RPMI8226 (cell line): ENCODE results near the gene SPDEF.

Source experiments
- DNase-seq: peaks from one replicate; pipeline ENCODE4 v3.0.0-alpha.2; 2015

The SPDEF gene

DNA sequence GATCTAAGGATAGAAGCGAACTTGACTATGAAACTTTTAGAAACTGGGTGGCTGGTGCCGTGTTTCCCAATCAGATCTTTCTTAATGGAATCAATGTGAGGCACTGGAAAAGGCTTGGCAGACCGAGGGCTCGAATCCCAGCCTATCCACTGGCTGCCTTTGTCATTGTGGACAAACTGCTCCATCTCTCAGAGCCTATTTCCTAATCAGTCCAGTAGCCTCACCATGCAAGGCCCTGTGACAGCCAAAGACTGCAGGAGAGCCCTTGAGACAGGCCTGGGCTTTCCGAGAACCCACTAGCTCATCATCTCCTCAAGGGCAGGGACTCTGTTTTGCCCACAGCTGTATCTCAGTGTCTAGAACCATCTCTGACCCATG is 43.4 kb downstream of the SPDEF start:
- DNase-seq: no peak

DNA sequence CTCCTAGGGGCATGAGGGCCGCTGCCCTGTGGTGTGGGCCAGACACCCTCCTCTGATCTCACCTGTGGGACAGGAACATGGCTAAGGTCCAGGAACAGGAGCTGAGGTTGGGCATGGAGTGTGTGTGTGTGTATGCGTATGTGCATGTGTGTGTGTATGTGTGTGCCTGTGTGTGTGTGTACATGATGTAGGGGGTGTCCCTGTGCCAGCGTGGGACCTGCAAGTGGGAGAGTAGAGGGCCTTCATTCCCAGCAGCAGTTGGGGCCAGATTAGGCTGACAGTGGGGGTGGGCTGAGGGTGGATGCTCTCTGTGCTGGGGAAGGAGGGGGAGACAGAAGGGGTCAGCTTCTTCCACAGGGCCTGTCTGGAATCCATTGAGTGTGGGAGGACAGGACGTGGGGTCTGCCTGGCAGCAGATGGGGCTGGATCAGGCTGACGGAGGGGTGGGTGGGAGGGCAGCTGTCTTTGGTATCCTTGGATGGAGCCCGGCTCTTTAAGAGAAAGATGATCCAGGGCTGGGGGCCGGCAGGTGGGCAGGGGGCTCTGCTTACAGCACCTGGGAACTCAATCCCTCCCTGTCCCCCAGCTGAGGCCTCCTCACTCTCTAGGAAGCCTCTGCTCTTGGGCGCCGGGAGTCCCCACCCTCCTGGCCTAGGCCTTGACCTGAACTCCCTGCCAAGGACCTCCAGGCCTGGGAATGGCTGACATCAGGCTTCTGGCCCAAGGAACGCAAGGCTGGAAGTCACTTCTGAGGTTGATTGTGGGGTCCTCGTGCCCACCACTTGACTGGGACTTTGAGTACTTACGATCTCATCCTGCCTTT is 44.0 kb downstream of the SPDEF start:
- no peak for DNase-seq

DNA sequence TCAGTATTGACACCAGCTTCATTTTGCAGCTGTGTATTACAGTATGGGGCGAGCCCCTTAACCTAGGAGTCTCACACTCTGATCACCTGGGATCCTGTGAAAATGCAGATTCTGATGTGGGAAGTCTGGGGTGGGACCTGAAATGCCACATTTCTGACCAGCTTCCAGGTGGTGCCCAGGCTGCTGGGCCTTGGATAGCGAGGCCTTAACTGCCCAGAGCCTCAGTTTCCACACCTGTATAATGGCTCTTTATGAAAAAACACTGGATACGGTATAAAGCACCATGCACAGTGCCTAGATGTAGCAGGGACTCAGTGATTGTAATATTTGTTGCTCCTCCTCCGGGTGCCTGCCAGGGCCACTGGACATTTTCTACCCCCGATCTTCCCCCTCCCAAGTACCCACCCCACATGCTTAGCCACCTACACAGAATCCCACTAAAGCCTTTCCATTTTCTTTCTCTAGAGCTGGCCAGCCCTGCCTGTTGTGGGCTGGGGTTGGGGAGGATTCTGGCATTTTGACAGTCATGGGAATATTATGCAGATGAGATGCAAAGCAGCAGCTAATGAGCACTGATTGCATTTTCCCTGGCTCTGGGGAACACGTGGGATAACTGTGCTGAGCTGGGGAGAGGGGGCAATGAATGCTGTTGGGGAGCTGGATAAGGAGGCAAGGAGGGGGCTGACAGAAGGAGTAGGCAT is 44.8 kb downstream of the SPDEF start:
- no peak for DNase-seq

DNA sequence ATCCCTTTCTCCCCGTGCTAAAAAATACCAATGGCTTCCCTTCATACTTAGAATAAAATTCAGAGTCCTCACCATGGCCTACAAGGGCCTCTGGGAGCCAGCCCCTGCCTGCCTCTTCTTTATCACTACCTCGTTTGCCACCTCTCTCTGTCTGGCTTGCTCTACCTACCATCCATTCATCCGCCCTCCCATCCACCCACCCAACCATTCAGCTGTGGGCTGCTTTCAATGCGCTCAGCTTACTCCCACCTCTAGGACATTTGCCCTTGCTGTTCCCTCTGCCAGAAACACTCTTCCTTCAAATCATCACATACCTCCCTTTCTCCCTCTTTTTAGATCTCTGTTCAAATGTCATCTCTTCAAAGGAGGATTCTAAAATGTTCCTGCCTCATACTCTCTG is 45.8 kb downstream of the SPDEF start:
- DNase-seq: no peak

DNA sequence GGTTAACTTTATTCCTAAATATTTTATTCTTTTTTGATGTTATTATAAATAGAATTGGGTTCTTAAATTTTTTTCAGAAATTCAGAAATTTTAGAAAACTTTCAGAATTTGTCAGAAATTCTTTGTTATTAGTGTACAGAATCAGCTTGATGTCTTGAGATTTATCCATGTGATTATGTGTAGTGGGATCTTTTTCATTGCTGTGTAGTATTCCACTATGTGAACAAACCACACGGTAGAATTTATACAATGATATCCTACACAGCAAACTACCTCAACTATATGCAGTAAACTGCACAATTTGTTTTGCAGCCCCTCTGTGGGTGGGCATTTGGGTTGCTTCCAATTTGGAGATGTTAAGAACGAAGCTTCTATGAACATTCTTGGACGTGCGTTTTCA is 46.3 kb downstream of the SPDEF start:
- DNase-seq: no peak

DNA sequence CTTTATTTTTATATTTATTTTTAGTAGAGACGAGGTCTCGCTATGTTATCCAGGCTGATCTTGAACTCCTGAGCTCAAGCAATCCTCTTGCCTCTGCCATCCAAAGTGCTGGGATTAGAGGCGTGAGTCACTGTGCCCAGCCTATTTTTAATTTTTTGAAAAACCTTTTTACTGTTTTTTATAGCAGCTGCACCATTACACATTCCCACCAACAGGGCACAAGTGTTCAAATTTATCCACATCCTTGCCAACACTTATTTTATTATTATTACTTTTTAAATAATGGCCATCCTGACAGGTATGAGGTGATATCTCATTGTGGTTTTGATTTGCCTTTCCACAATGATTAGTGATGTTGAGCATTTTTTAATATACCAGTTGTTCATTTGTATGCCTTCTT is 47.7 kb downstream of the SPDEF start:
- no peak for DNase-seq

DNA sequence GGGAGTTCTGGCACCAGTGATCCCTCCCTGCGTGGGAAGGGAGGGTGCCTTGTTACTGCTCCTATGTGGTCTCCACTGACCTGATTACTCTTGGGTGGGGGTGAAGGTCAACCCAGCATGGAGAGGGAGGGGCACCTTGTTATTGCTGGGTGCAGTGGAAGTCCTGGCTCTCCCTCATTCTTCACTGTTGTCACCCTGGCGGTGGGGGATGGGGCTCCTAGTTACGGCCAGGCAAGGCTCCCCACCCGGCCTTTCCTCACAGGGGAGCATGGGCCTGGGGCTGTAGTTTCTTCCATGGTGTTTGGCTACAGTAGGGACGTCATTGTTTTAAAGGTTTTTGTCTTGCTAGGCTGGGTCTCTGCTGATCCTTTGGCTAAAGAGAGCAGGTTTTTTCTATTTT is 49.4 kb downstream of the SPDEF start:
- DNase-seq: no peak

DNA sequence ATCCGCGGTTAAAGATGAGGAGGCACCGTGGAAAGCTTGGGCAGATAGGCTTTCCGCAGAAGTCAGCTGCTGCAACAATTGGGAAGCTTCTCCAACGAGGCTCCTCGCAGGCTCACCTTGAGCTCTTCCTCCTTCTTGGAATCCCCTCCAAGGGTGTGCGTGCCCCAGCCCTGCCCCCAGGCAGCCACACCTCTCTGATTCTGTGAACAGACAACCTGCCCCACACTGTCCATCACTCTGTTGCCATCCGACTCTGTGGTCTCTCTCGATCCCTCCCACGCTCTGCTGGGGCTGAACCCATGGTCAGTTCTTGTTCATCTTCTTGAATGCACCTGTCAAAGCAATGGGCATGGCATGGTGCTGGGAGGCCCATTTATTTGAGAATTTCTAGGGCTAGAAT is 58.7 kb downstream of the SPDEF start:
- no peak for DNase-seq

DNA sequence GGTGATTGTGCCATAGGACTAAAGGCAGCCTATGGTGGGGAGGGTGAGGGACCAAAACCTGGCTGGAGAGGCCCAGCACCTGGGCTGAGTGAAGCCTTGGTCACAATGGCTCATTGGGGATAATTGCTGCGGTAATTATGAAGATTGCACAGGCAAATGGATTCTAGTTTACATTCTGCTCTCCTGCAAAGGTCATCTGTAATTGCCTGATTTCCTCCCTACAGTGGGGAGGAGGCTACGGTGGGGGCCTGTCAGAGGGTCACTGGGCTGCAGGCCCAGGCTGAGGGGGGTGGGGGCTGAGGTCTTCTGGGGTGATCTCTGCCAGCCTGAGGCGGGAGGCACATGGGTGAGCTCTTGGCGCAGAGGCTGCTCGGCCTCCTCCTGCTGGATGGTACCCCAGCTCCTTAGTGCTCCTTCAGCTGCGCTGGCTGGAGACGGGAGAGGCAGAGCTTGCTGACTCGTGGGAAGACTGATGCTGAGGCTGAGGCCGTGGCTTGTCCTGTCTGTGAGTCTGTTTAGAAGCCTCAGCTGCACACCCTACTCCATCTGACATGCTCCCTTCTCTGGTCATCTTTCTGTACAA is 59.9 kb downstream of the SPDEF start:
- DNase-seq: no peak

DNA sequence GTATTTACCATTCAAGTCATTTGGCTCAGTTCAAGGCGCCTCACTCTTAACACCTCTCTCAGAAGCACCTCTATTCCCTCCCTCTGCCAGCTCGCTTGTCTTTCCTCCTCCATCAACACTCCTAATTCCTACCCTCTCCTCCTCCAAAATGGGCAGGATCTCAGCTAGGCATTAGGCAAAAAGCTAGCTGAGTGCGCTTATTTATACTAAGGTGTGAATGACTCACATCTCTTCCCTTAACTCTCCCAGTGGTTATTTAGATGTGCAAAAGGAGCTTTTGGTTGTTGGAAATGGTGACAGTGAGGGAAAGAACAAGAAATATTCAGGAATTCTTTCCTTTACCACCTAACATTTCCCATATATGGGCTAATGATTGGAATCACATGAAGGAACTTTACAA is 61.2 kb downstream of the SPDEF start:
- no peak for DNase-seq

DNA sequence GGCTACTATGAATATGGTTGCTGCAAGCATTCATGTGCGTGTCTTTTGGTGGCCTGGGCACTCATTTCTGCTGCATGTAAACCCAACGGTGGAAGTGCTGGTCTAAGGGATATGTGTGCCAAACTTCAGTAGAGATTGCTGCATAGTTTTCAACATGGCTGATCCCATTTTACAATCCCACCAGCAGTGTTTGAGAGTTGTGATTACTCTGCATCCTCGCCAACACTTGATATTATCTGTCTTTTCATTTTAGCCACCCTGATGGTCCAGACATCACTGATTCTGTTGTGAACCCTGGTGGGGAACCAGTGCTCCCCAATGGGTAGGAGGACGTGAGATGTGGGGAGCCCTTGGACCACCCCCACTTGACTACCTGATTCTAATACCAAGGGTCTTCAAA is 62.8 kb downstream of the SPDEF start:
- no peak for DNase-seq

DNA sequence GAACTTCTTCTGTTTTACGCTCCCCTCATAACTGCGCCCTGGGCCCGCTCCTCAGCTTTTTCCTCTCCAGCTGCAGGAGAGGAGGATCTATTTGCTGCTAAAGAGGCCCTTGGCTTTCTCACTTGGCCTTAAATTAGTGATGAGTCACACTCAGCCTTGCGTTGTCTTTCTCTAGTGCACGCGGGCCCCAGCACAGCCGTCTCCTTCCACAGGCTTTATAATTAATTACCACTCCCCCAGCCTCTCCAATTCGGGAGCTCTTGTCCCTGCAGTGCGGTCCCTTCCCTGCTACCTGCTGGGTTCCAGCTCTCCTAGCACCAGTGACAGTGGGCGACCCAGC is 65.1 kb downstream of the SPDEF start:
- DNase-seq: no peak

DNA sequence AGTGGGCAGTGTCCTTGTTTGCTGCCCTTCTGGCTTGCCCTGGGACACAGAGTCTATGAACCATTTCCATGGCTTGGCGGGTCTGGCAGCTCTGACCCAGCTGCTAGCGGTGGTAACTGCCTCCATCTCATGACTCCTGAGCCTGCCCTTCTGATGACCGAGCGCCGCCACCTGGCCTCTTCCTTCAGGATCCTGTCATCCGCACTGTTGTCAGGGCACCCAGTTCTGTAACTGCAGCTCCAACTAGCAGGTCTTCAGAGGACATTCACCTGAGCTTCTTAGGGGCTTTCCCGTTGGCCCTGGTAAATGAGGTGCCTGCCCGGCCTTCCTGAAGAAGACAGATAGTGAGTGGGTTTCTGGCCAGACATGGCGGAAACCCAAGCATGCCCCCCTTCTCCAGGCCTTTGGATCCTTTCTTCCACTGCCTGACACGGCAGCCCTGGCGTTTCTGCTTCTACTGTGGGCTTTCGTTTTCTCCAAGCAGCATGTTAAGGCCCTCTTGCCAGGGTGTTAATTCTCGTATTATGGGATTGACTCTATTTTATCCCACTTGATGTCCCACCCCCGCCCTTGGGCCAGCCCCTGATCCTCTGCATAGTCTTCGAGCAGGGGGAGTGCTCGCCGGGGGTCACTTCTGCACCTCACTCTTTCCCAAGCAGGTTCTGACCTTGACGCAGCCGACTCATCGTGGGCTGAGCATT is 65.6 kb downstream of the SPDEF start:
- DNase-seq: no peak

DNA sequence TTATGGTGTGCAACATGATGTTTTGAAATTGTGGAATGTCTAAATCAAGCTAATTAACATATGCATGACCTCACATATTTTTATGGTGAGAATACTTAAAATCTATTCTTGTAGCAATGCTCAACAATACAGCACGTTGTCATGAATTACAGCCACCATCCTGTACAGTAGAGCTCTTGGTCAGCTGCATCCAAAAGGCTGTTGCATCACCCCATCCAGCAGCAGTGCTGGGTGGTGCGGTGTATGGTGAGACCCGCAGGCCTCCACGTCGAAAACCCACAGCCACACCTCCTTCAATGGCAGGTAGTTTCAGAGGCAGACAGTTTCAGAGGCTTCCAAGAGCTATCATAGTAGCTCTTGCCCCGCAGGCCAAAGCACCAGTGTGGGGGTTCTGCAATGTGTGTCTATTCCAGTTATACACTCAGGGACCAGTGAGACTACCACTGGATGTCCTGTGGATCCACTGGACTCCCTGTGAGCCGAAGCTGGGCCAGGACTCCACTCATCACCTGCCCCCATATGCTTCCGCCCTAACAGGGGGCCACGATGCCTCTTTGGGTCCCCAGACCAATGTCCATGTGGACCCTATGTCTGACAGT is 66.8 kb downstream of the SPDEF start:
- DNase-seq: no peak
